ENCODE data around the gene SPINK7. TPM values are rescaled to one million over a fixed set of nuclear protein-coding genes. Genes with fewer than 3 reads are reported as not detected.

Gene SPINK7
- total RNA-seq, 1 donor from 2014 or later, result not detected

DNA sequence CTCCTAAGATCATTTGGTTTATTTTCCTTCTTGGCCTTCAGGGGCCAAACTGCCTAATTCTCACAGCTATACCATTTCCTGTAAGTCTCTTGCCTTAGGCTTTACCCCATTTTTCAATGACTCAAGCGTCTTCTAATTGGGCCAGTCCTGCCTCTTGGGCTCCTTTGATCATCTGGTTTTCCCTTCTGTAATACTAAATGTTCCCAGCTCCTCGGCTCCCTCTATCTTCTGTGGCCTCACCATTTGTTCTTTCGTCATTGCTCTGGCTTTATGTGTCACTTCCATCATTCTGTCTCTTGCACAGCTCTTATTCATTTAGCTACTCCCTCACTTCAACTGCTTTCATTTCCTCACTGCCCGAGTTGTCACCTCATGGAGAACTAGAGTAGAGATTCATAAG, 14.5 kb upstream of the SPINK7 start:
- no peak overlapping the region for H3K27ac Mint-ChIP-seq (ENCODE audit: unreplicated experiment)

DNA sequence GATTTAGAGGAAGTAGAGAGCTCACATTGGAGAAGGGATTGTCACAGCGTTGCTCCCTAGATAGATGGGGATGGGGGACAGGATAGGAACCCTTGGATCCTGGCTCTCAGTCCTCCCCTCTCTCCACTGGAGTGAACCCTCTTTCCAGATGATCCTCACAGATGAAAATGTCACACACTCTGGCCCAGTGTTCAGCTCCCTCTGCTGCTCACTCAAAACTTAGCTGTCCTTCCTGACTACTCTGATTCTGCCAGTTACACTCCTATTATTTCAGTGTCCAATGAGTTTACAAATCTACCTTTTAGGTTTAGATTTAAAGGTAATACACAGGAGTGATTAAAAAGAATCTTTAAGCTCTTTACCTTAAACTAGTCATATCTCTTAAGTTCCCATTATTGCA, 5.8 kb upstream of the SPINK7 start:
- no peak overlapping the region for H3K4me3 Mint-ChIP-seq
- TF ChIP-seq, protein P1, sequence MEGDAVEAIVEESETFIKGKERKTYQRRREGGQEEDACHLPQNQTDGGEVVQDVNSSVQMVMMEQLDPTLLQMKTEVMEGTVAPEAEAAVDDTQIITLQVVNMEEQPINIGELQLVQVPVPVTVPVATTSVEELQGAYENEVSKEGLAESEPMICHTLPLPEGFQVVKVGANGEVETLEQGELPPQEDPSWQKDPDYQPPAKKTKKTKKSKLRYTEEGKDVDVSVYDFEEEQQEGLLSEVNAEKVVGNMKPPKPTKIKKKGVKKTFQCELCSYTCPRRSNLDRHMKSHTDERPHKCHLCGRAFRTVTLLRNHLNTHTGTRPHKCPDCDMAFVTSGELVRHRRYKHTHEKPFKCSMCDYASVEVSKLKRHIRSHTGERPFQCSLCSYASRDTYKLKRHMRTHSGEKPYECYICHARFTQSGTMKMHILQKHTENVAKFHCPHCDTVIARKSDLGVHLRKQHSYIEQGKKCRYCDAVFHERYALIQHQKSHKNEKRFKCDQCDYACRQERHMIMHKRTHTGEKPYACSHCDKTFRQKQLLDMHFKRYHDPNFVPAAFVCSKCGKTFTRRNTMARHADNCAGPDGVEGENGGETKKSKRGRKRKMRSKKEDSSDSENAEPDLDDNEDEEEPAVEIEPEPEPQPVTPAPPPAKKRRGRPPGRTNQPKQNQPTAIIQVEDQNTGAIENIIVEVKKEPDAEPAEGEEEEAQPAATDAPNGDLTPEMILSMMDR (conservative IDR thresholded peaks at IDR 0.05), result no peak
- no peak overlapping the region for H3K27ac Mint-ChIP-seq (ENCODE audit: unreplicated experiment)
- H3K9me3 Mint-ChIP-seq, result peaks cover 15% of the 10 kb centered on the region
- H3K36me3 Mint-ChIP-seq (ENCODE audit: low read depth), result peaks cover 5% of the 10 kb centered on the region
- H3K27me3 Mint-ChIP-seq (ENCODE audit: low read depth), result no peaks in the 10 kb centered on the region
- no peak for DNase-seq (ENCODE audit: low read depth, low spot score)
- no peaks in the 10 kb centered on the region for H3K4me1 Mint-ChIP-seq

More for the DNA sequence above, 14.5 kb upstream of the SPINK7 start:
- Mint-ChIP-seq H3K27me3 (ENCODE audit: low read depth) (no peaks in the 10 kb centered on the region), H3K36me3 (ENCODE audit: low read depth) (no peaks in the 10 kb centered on the region), H3K9me3 (no peaks in the 10 kb centered on the region), H3K4me3 (no peak overlapping the region), H3K4me1 (no peaks in the 10 kb centered on the region)
- TF ChIP-seq, protein P1 (conservative IDR thresholded peaks at IDR 0.05), result no peak
- DNase-seq (ENCODE audit: low read depth, low spot score), result no peak

DNA sequence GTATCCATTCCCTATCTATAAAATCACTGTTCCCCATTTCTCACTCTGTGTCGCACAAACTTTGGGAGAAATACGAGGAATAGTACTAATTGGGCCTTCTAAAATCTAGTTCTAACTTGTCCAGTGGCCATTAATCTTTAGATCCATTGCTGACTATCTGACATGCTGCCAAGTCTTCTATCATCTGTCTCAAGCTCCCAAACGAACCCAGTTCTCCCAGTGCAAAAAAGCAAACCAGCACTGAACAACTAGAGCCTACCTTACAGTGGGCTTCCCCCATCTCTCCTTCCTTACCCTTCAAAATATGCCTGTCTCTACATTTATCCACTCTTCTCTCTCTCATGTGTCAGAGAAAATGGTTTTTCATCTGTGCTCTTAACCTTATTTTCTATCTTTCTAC, 3.2 kb upstream of the SPINK7 start:
- H3K4me3 Mint-ChIP-seq, result no peak overlapping the region
- no peaks in the 10 kb centered on the region for H3K4me1 Mint-ChIP-seq
- H3K27me3 Mint-ChIP-seq (ENCODE audit: low read depth), result no peaks in the 10 kb centered on the region
- TF ChIP-seq, protein P1 (conservative IDR thresholded peaks at IDR 0.05), result no peak
- no peak for DNase-seq (ENCODE audit: low read depth, low spot score)
- H3K36me3 Mint-ChIP-seq (ENCODE audit: low read depth), result peaks cover 5% of the 10 kb centered on the region
- no peak overlapping the region for H3K27ac Mint-ChIP-seq (ENCODE audit: unreplicated experiment)
- H3K9me3 Mint-ChIP-seq, result peaks cover 15% of the 10 kb centered on the region

DNA sequence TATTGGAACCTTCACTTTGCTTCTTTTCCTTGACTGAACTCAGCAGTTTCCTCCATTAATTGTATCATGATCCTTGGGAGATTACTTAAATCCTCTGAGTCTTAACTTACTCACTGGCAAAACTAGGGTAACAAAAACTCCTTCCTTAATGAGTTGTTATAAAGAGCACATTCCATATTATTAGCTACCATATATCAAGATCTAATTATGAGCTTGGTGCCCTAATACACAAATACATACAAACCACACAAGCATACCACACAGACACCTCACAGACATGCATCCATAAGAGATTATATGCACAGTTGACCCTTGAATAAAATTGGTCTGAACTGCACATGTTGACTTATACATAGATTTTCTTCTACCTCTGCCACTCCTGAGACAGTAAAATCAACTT, 2.5 kb upstream of the SPINK7 start:
- TF ChIP-seq, protein P1 (conservative IDR thresholded peaks at IDR 0.05), result no peak

DNA sequence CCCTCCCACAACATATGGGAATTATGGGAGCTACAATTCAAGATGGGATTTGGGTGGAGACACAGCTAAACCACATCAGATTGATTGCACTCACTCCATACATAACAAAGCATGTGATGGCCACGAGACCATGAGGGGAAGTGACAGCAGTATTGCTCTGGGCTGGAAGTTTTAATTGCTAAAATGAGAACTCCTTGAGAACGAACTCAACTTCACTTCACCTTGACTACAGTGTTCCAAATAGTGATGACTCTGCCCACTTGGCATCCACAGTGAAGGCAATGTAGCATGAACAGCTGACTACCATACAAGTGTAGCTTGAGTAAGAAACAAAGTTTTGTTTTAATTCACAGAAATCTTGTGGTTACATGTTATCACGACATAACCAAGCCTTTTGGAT, 739 bp upstream of the SPINK7 start:
- no peak for DNase-seq (ENCODE audit: low read depth, low spot score)
- H3K4me3 Mint-ChIP-seq, result no peak overlapping the region
- H3K27ac Mint-ChIP-seq (ENCODE audit: unreplicated experiment), result no peak overlapping the region
- peaks cover 2% of the 10 kb centered on the region for H3K27me3 Mint-ChIP-seq (ENCODE audit: low read depth)
- peaks cover 5% of the 10 kb centered on the region for H3K36me3 Mint-ChIP-seq (ENCODE audit: low read depth)
- peaks cover 15% of the 10 kb centered on the region for H3K9me3 Mint-ChIP-seq
- TF ChIP-seq, protein P1 (conservative IDR thresholded peaks at IDR 0.05), result no peak
- no peaks in the 10 kb centered on the region for H3K4me1 Mint-ChIP-seq

More for the DNA sequence above, 2.5 kb upstream of the SPINK7 start:
- DNase-seq (ENCODE audit: low read depth, low spot score), result no peak
- H3K27ac Mint-ChIP-seq (ENCODE audit: unreplicated experiment), result no peak overlapping the region
- H3K4me3 Mint-ChIP-seq, result no peak overlapping the region
- H3K9me3 Mint-ChIP-seq, result peaks cover 15% of the 10 kb centered on the region
- no peaks in the 10 kb centered on the region for H3K4me1 Mint-ChIP-seq
- H3K36me3 Mint-ChIP-seq (ENCODE audit: low read depth), result peaks cover 5% of the 10 kb centered on the region
- H3K27me3 Mint-ChIP-seq (ENCODE audit: low read depth), result no peaks in the 10 kb centered on the region

DNA sequence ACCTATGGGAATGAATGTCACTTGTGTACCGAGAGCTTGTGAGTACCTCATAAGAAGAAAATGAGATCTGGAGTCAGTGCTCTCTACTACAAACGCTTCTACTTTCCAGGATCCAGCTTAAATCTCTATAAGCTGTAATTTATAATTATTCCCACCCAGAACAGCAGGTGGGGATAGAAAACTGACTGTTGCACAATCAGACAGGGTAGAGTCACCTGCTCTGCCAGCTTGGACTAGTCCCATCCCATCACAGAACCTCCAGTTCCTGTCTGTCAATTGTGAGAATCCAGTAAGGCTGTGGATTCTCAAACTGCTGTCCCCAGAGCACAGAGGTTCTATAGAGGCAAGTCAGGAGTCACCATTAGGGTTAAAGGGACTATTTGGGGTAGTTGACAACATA, 2.0 kb downstream of the SPINK7 start:
- H3K27me3 Mint-ChIP-seq (ENCODE audit: low read depth), result peaks cover 5% of the 10 kb centered on the region

More for the DNA sequence above, 2.0 kb downstream of the SPINK7 start:
- TF ChIP-seq, protein P1 (conservative IDR thresholded peaks at IDR 0.05), result no peak
- peaks cover 6% of the 10 kb centered on the region for H3K9me3 Mint-ChIP-seq
- H3K4me1 Mint-ChIP-seq, result no peaks in the 10 kb centered on the region
- no peak overlapping the region for H3K4me3 Mint-ChIP-seq
- DNase-seq (ENCODE audit: low read depth, low spot score), result no peak
- no peak overlapping the region for H3K27ac Mint-ChIP-seq (ENCODE audit: unreplicated experiment)
- peaks cover 5% of the 10 kb centered on the region for H3K36me3 Mint-ChIP-seq (ENCODE audit: low read depth)
